ENCODE measurements around the gene OR10K2. TPM values are rescaled to one million over a fixed set of nuclear protein-coding genes. Genes with fewer than 3 reads are reported as not detected.

The OR10K2 gene
- total and polyA plus RNA-seq, 2 of the 4 experiments (the other 2 are of a cell fraction), result not detected

DNA sequence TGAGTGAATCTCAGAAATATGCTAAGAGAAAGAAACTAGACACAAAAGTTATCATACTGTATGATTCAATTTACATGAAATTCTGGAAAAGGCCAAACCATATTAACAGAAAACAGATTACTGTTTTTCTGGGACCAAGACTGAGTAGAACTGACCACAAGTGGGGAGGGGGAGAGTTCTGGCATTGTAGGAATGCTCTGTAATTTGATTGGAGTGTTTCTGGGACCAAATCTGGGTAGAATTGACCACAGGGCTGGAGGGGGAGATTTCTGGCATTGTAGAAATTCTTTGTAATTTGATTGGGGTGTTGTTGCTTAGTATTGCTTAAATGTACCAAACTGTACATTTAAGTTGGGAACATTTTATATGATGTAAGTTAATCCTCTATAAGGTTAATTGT lies 32.2 kb upstream of the OR10K2 start:
- Histone ChIP-seq H2BK120ac (ENCODE audit: low read depth, low read length) (no peak overlapping the region), H3K27ac (ENCODE audit: insufficient read depth, low read length) (no peak overlapping the region), H3K36me3 (ENCODE audit: control insufficient read depth, insufficient read depth, low read length) (no peaks in the 10 kb centered on the region), H3K18ac (ENCODE audit: low read depth, low read length) (no peak overlapping the region), H2BK5ac (ENCODE audit: low read depth, low read length, poor library complexity, severe bottlenecking) (no peak overlapping the region), H3K4me1 (ENCODE audit: control insufficient read depth, insufficient read depth, low read length) (no peaks in the 10 kb centered on the region), H3K79me1 (ENCODE audit: low read depth in 1 of 2, low read length in 2 of 2) (no peaks in the 10 kb centered on the region), H3K56ac (ENCODE audit: extremely low read depth, insufficient read depth, low read length) (no peak overlapping the region), H4K91ac (ENCODE audit: insufficient read depth, low read depth, low read length) (no peak overlapping the region), H3K4me2 (ENCODE audit: low read depth, low read length) (no peak overlapping the region), H3K9me1 (ENCODE audit: insufficient read depth, low read length) (no peaks in the 10 kb centered on the region), H2BK15ac (ENCODE audit: low read depth, low read length) (no peak overlapping the region), H4K5ac (ENCODE audit: low read depth, low read length) (no peak overlapping the region), H3K14ac (replicated peaks; ENCODE audit: low read depth, low read length) (no peak overlapping the region), H3K27me3 (ENCODE audit: control insufficient read depth, insufficient read depth, low read length) (no peaks in the 10 kb centered on the region), H3K23ac (ENCODE audit: low read depth, low read length) (no peak overlapping the region), H4K8ac (ENCODE audit: low read depth in 2 of 2, low read length in 2 of 2) (no peak overlapping the region), H2AFZ (replicated peaks; ENCODE audit: low read length, poor library complexity) (no peak overlapping the region), H2AK5ac (ENCODE audit: low read depth, low read length) (no peak overlapping the region), H2AK9ac (replicated peaks; ENCODE audit: low read depth, low read length, poor library complexity) (no peak overlapping the region), H3K9ac (ENCODE audit: low read depth, low read length) (no peak overlapping the region), H3K4ac (ENCODE audit: low read depth, low read length) (no peak overlapping the region), H2BK20ac (ENCODE audit: low read depth, low read length) (no peak overlapping the region), H3K4me3 (ENCODE audit: insufficient read depth, low read depth, low read length) (no peak overlapping the region), H3K9me3 (ENCODE audit: control insufficient read depth, insufficient read depth, low read length) (no peaks in the 10 kb centered on the region), H4K20me1 (ENCODE audit: insufficient read depth, low read length) (no peaks in the 10 kb centered on the region)
- ChIA-PET CTCF (no interaction called here), POLR2A (ENCODE audit: unreplicated experiment) (no interaction called here)
- ATAC-seq (ENCODE audit: low read depth) (no peak), DNase-seq (no peak)
- in situ Hi-C loops (cut with MboI; ENCODE audit: low sequenced_read_pairs) (no loop called here), dilution Hi-C loops (cut with HindIII; ENCODE audit: low sequenced_read_pairs, unreplicated experiment) (no loop called here), intact Hi-C loops (cut with micrococcal nuclease) (no loop called here)
- TF ChIP-seq CHD1 (IDR thresholded peaks at IDR 0.05; ENCODE audit: low read depth, low read length), result no peak
- no peak for TF ChIP-seq FOS (IDR thresholded peaks at IDR 0.05; ENCODE audit: low read depth, low read length)
- TF ChIP-seq BHLHE40 (IDR thresholded peaks at IDR 0.05; ENCODE audit: low read depth, low read length), result no peak
- TF ChIP-seq RFX5 (IDR thresholded peaks at IDR 0.05; ENCODE audit: low read depth, low read length), result no peak
- TF ChIP-seq MAFK (IDR thresholded peaks at IDR 0.05; ENCODE audit: low read depth, low read length), result no peak
- no peak for TF ChIP-seq MXI1 (IDR thresholded peaks at IDR 0.05; ENCODE audit: borderline replicate concordance, low read depth, low read length)
- TF ChIP-seq, protein P1, sequence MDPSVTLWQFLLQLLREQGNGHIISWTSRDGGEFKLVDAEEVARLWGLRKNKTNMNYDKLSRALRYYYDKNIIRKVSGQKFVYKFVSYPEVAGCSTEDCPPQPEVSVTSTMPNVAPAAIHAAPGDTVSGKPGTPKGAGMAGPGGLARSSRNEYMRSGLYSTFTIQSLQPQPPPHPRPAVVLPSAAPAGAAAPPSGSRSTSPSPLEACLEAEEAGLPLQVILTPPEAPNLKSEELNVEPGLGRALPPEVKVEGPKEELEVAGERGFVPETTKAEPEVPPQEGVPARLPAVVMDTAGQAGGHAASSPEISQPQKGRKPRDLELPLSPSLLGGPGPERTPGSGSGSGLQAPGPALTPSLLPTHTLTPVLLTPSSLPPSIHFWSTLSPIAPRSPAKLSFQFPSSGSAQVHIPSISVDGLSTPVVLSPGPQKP (IDR thresholded peaks at IDR 0.05; ENCODE audit: borderline replicate concordance, low read depth, low read length), result no peak
- no peak for TF ChIP-seq POLR2A (IDR thresholded peaks at IDR 0.05; ENCODE audit: low read depth, low read length)
- TF ChIP-seq NFE2L2 (IDR thresholded peaks at IDR 0.05; ENCODE audit: low read depth, low read length), result no peak
- no peak for TF ChIP-seq CEBPB (IDR thresholded peaks at IDR 0.05; ENCODE audit: low read depth, low read length)
- BruUV-seq (replicated peaks), result no TSS peak

Measured in IMR-90 (cell line).